H1 (cell line): Measurements from ENCODE around the gene CAPN15. TPM values are rescaled to one million over a fixed set of nuclear protein-coding genes. Genes with fewer than 3 reads are reported as not detected.

Experiments
- BCL11A ChIP-seq, 2 experiments: IDR thresholded peaks; one replicate each; pipeline ENCODE4 v1.6.1; 2011; ENCODE audit warnings: low read depth in 2 of 2, low read length in 2 of 2, mild to moderate bottlenecking in 2 of 2
- JUND ChIP-seq: IDR thresholded peaks from 2 replicates; pipeline ENCODE4 v1.6.1; 2011; ENCODE audit warnings: mild to moderate bottlenecking, improper control_type of control experiment, low read length
- polyA plus RNA-seq, 7 experiments: library from polyadenylated mRNA; depleted of rRNA in 3 of 7; stranded (reverse) in 5 of 7; unstranded in 2 of 7; fragments of >200 nt in 5 of 7; fragments of 200-250 nt in 2 of 7; gene quantifications; 1 replicate in 5 of 7; 2 replicates in 1 of 7; 4 replicates in 1 of 7; pipeline versions ENCODE4 v1.2.1 to v1.2.3, GENCODE V29; 2011 to 2013; ENCODE audit warnings: missing spikeins in 2 of 7, mixed read lengths in 2 of 7
- total RNA-seq: library from RNA; stranded (reverse); fragmentation: NEBNext Ultra II Directional; extraction: Animal tissue kit (Norgen Biotek cat#: 25700); gene quantifications from 2 replicates; pipeline ENCODE4 v1.2.1, GENCODE V29; 2021

The CAPN15 gene
- total and polyA plus RNA-seq, 2 of the 8 experiments (the other 6 are each of a cell fraction or from before 2014, with no cell fraction given), result 38.9 to 76.9 TPM

DNA sequence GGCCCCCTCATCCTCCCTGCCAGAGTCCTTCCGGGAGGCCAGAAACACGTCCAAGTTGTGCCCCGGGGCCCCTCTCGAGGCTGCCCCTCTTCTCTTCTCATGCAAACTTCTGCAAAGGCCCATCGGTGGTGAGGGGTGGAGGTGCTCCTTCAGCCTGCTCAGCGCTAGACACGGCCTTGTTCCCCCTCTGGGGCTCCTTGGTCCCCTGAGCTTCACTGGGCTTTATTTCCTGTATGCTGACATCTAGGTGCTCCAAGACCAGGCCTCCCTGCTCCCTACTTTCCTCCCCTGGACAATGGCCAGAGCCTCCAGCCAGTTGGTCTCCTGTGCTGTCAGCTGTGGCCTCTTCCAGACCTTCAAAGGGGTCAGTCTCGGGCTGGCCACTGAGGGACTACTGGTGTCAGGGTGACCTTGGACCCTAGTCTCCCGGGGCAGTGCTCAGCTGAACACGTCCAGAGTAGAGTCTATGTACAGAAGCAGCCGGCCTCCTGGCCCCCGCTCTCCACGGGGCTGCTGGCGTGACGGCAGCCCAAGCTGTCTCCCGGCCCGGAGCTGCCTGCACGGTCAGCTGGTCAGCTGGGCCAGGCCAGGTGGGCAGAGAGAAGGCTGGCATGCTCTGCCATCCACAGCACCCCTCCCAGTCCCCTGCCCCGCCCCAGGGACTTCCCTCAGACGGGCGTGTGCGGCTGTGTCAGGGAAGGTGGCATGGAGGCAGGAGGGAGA is 30.9 kb downstream of the CAPN15 start (continued):
- TF ChIP-seq BCL11A (IDR thresholded peaks at IDR 0.05; ENCODE audit: low read depth in 2 of 2, low read length in 2 of 2) (no peak), JUND (no peak)
